SK-N-MC (cell line): Measurements from ENCODE around the gene LAMA5.

Source experiments
- DNase-seq: peaks from one replicate; pipeline ENCODE4 v3.0.0-alpha.2; 2011; ENCODE audit warnings: low read depth, low spot score
- H3K27ac ChIP-seq: fragments of 200-600 bp; sonication (generic); 2 replicates; pipeline ENCODE4 v1.5.1; 2016; ENCODE audit warnings: mixed run types
- H3K36me3 ChIP-seq: fragments of 200-600 bp; sonication (generic); 2 replicates; pipeline ENCODE4 v1.6.1; 2017; ENCODE audit warnings: antibody characterized with exemption, low read length, mixed read lengths; ENCODE audit not compliant: insufficient read depth
- H3K4me3 ChIP-seq: fragments of 200-600 bp; sonication (generic); 2 replicates; pipeline ENCODE4 v1.5.1; 2016
- H3K9ac ChIP-seq: fragments of 200-600 bp; sonication (generic); 2 replicates; pipeline ENCODE4 v1.8.0; 2017; ENCODE audit warnings: mixed run types, mixed read lengths; ENCODE audit not compliant: insufficient read length
- H3K9me3 ChIP-seq: fragments of 200-600 bp; sonication (generic); 2 replicates; pipeline ENCODE4 v1.6.1; 2017; ENCODE audit warnings: low read depth, mild to moderate bottlenecking, antibody characterized with exemption, low read length, moderate library complexity, mixed read lengths
- EZH2 ChIP-seq: fragments of 200-600 bp; sonication (generic); IDR thresholded peaks from one replicate; pipeline ENCODE4 v1.6.1; 2017; ENCODE audit warnings: antibody characterized with exemption
- FOXP2 ChIP-seq: optimal IDR thresholded peaks from 2 replicates; pipeline ENCODE3; 2011; ENCODE audit warnings: mild to moderate bottlenecking, moderate library complexity; ENCODE audit not compliant: insufficient read depth; ENCODE audit errors: extremely low read length, control extremely low read depth
- POLR2AphosphoS5 ChIP-seq: IDR thresholded peaks from 2 replicates; pipeline ENCODE4 v1.6.1; 2012; ENCODE audit warnings: mild to moderate bottlenecking, low read depth, low read length, borderline replicate concordance

The LAMA5 gene

DNA sequence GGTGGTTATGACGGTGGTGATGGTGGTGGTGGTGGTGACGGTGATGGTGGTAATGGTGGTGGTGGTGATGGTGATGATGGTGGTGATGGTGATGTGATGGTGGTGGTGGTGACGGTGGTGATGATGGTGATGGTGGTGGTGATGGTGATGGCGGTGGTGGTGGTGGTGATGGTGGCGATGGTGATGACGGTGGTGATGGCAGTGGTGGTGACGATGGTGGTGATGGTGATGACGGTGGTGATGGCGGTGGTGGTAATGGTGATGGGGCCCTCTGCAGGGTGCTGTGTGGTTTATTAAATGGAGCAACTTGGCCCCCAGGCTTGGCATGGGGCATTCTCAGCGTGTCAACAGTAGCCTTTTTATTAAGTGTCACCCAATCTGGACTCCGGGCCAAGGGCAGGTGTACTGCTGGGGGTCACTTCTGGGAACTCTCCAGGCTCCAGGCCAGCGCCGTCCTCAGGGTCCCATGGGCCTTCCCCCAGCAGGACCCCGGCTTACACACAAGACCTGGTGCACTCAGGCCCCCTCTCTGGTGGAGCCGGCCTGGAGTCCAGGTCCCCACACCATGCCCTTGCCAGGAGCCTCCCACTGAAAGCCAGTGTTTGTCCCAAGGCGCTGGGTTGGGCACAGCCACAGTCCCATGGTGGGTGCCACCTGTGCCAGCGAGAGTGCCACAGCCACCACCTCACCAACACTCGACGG lies 31.2 kb upstream of the LAMA5 start:
- DNase-seq: no peak
- no peaks in the 10 kb centered on the region for H3K9me3 ChIP-seq
- no peak for TF ChIP-seq EZH2
- no peak for TF ChIP-seq FOXP2
- no peak for TF ChIP-seq POLR2AphosphoS5
- H3K36me3 ChIP-seq: no peaks in the 10 kb centered on the region
- H3K4me3 ChIP-seq: no peak overlapping the region
- no peak overlapping the region for H3K9ac ChIP-seq
- no peak overlapping the region for H3K27ac ChIP-seq

- TF ChIP-seq EZH2 (no peak), FOXP2 (no peak), POLR2AphosphoS5 (no peak)
- no peak for DNase-seq
- Histone ChIP-seq H3K9me3 (no peaks in the 10 kb centered on the region), H3K4me3 (no peak overlapping the region), H3K27ac (no peak overlapping the region), H3K9ac (no peak overlapping the region), H3K36me3 (no peaks in the 10 kb centered on the region)
Measured at GRCh38 chr20:62396367-62397239, 29.5 kb upstream of the LAMA5 start.

DNA sequence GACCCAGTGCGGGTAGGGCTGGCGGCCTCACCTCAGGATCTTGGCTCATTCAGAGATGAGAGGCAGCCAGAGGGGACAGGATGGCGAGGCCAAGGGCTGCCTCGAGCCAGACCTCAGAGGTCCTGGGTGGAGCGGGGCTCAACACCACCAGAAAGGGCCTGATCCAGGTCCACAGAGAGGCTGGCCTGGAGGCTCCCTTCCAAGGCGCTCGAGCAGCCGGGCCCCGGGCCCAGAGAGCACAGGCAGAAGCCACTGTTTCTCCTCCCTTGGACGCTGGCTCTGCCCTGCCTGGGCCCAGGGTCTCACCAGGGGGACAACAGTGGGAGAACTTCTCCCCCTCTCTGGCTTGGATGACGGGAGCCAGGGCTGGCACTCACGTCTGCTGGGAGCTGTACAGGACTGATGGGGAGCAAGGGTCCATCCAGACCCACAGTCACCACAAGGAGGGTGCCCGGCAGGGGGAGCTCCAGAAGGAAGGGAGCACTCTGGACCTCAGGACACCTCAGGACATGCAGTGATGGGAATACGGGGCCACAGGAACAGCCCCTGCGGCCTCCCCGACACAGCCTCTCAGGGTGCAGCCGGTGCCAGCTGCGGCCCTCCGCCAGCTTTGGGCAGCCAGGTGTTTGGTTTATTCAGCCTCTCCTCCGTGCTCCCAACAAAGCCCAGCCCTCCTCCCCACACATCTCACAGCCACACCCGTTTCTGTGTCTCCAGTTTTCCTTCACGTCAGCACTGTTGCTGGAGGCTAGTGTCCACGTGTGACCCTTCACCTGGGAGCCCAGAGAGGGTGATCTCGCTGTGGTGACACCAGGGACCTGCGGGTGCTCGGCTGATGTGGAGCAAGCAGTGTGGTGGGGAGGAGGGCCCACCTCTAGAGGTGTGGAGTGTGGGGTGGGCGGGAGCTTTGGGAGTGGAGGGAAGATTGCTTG lies 28.5 kb upstream of the LAMA5 start:
- H3K4me3 ChIP-seq: no peak overlapping the region
- no peak overlapping the region for H3K27ac ChIP-seq
- H3K9ac ChIP-seq: no peak overlapping the region
- 0 out of 2 replicates have a peak, but pooled peaks have one; percentile 10 for TF ChIP-seq POLR2AphosphoS5
- no peak for TF ChIP-seq FOXP2
- no peak for TF ChIP-seq EZH2
- DNase-seq: no peak
- peaks cover 1% of the 10 kb centered on the region; the same call in 1 of the 2 replicates for H3K36me3 ChIP-seq
- no peaks in the 10 kb centered on the region for H3K9me3 ChIP-seq

DNA sequence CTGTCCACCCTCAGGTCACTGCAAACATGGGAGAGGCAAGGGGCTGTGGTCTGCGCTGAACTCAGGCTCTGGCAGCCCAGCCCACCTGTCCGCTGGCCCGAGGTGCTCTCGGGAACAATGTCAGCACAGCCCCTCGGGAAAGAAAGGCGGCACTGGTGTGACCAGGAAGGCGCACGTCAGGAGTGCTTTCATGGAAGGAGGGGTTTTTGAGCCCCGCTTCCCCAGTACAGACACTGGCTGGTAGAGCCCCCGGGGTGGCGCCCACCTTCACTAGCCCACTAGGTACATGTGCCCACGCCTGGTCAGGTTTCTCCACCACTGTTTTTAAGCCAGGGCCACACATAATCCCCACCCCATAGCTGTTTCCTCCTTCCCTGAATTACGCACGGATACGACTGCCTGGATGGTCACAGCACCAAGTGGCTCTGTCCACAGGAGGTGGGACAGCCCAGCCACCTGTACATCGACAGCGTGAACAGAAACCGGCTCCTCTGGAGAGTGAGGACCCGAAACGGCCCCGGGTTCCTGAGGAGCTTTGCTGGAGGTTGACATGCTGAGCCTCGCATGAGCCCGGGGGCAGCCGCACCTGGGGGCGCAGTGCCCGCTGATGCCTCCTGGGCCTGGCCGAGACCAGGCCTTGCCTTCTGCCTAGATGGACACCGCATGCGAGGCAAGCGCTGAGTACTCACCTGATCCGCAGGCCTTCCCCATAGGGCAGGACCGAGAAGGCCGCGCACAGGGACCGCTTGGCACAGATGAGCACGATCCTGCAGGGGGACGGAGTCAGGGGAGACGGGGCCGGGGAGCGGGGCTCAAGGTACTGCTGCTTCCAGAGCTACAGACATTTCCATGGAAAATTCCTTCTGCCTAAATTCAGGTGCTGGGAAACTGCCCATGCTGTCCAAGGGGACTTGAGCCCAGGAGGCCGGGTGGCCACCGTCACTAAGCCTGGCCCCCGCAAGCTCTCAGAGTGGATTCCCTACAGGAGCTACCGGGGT lies 27.4 kb upstream of the LAMA5 start:
- no peak for DNase-seq
- Histone ChIP-seq H3K4me3 (no peak overlapping the region), H3K27ac (no peak overlapping the region), H3K36me3 (peaks cover 11% of the 10 kb centered on the region), H3K9me3 (no peaks in the 10 kb centered on the region), H3K9ac (no peak overlapping the region)
- TF ChIP-seq EZH2 (no peak), POLR2AphosphoS5 (no peak), FOXP2 (no peak)

- Histone ChIP-seq H3K27ac (no peak overlapping the region), H3K4me3 (no peak overlapping the region), H3K9ac (no peak overlapping the region), H3K36me3 (peaks cover 19% of the 10 kb centered on the region), H3K9me3 (no peaks in the 10 kb centered on the region)
- no peak for TF ChIP-seq EZH2
- TF ChIP-seq FOXP2: no peak
- no peak for TF ChIP-seq POLR2AphosphoS5
- DNase-seq: no peak
Measured at GRCh38 chr20:62393830-62394229, 26.7 kb upstream of the LAMA5 start.

DNA sequence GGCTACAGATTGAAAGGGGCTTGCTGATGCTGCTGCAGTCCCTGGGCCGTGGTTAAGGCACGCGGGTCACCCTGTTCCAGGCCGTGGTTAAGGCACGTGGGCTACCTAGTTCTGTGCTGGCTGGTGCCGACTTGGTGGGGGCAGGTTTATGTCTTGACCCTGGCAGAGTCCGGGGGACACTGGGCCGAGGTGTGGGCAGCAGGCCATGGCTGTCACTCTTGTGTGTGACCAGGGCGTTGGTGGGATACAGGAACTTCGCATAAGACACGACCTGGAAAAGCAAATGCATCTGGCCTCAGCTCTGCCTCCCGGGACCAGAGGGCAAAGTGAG lies 26.2 kb upstream of the LAMA5 start:
- no peak for TF ChIP-seq POLR2AphosphoS5
- no peak for TF ChIP-seq EZH2
- TF ChIP-seq FOXP2: no peak
- Histone ChIP-seq H3K9ac (no peak overlapping the region), H3K36me3 (peaks cover 24% of the 10 kb centered on the region), H3K27ac (no peak overlapping the region), H3K4me3 (no peak overlapping the region), H3K9me3 (no peaks in the 10 kb centered on the region)
- no peak for DNase-seq

DNA sequence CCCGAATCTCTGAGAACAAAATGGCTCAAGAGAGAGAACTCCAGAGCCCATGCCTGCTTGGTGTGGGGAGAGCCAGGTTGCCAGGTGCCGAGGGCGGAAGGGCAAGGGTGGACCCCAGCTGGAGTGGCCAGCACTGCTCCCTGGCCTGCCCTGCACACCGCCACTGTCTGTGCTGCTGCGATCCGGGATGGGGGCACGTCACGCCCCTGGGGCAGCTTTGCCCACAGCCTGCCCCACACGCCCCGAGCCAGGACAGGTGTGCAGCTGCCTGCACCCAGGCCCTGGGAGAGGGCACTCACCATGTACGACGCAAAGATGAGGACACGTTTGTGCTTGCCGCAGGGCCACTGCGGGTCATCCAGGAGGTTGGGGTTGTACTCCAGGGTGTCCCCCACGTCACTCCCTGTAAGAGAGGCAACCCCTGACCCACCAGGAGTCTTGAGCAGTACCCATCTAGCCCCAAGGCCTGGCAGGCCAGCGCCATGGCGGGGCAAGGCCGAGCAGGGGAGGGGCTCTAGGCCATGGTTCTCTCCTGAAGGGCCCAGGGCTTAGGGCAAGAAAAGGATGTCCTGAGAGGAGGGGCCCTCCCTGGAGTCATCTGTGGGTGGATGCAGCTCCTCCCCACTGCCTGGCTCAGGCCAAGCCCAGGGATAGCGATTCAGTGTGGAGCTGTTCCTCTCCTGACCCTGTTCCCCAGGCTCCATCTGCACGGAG lies 25.7 kb upstream of the LAMA5 start:
- TF ChIP-seq FOXP2: no peak
- TF ChIP-seq POLR2AphosphoS5: no peak
- no peak for TF ChIP-seq EZH2
- no peak for DNase-seq
- H3K27ac ChIP-seq: no peak overlapping the region
- peaks cover 29% of the 10 kb centered on the region for H3K36me3 ChIP-seq
- no peak overlapping the region for H3K4me3 ChIP-seq
- no peak overlapping the region for H3K9ac ChIP-seq
- H3K9me3 ChIP-seq: no peaks in the 10 kb centered on the region
